GM23338 (cell line): ENCODE data around the gene PAPPA. TPM values are rescaled to one million over a fixed set of nuclear protein-coding genes. Genes with fewer than 3 reads are reported as not detected.

Experiments
- ATAC-seq: fragments of 200-7000 bp; cut with Tn5 transposase; 3 replicates; pipeline ENCODE4 v1.9.1; 2020
- DNase-seq: peaks from one replicate; pipeline ENCODE4 v3.0.0-alpha.2; 2015; ENCODE audit warnings: low spot score
- H2AFZ ChIP-seq: fragments of 200-600 bp; sonication (generic); 2 replicates; pipeline ENCODE4 v1.8.0; 2016; ENCODE audit warnings: antibody characterized with exemption, mild to moderate bottlenecking, moderate library complexity
- H3F3A ChIP-seq: fragments of 200-600 bp; sonication (generic); replicated peaks from 2 replicates; pipeline ENCODE4 v1.8.0; 2017; ENCODE audit warnings: antibody characterized with exemption, mixed run types, low read depth
- H3K27ac ChIP-seq: fragments of 200-600 bp; sonication (generic); 2 replicates; pipeline ENCODE4 v1.6.1; 2016; ENCODE audit warnings: low read depth
- H3K27me3 ChIP-seq: fragments of 200-600 bp; sonication (generic); 2 replicates; pipeline ENCODE4 v1.8.0; 2016; ENCODE audit warnings: mild to moderate bottlenecking, mixed run types, moderate library complexity; ENCODE audit not compliant: insufficient read depth
- H3K36me3 ChIP-seq: fragments of 200-600 bp; sonication (generic); 2 replicates; pipeline ENCODE4 v1.8.0; 2016; ENCODE audit warnings: mild to moderate bottlenecking; ENCODE audit not compliant: insufficient read depth
- H3K4me1 ChIP-seq: fragments of 200-600 bp; sonication (generic); 2 replicates; pipeline ENCODE4 v1.8.0; 2016; ENCODE audit warnings: mild to moderate bottlenecking, moderate library complexity; ENCODE audit not compliant: insufficient read depth
- H3K4me2 ChIP-seq: fragments of 200-600 bp; sonication (generic); 2 replicates; pipeline ENCODE4 v1.7.1; 2017; ENCODE audit warnings: mixed run types
- H3K4me3 ChIP-seq: fragments of 200-600 bp; sonication (generic); 2 replicates; pipeline ENCODE4 v1.6.1; 2016; ENCODE audit warnings: mixed run types
- H3K79me2 ChIP-seq: fragments of 200-600 bp; sonication (generic); replicated peaks from 2 replicates; pipeline ENCODE4 v1.8.0; 2017; ENCODE audit warnings: mild to moderate bottlenecking; ENCODE audit not compliant: insufficient read depth
- H3K9me2 ChIP-seq: fragments of 200-600 bp; sonication (generic); 2 replicates; pipeline ENCODE4 v1.8.0; 2017; ENCODE audit not compliant: insufficient read depth
- H4K20me1 ChIP-seq: fragments of 200-600 bp; sonication (generic); replicated peaks from 2 replicates; pipeline ENCODE4 v1.8.0; 2017; ENCODE audit warnings: mild to moderate bottlenecking; ENCODE audit not compliant: insufficient read depth
- H3K27ac Mint-ChIP-seq: 2 replicates; pipeline ENCODE4 v1.8.0; 2020; ENCODE audit warnings: inconsistent platforms, mild to moderate bottlenecking, moderate library complexity, mixed read lengths
- H3K27me3 Mint-ChIP-seq: 3 replicates; pipeline ENCODE4 v1.8.0; 2022; ENCODE audit warnings: low read depth, mild to moderate bottlenecking, moderate library complexity, mixed read lengths, inconsistent platforms; ENCODE audit not compliant: insufficient read depth, poor library complexity
- H3K36me3 Mint-ChIP-seq: 3 replicates; pipeline ENCODE4 v1.8.0; 2021; ENCODE audit warnings: low read depth, mild to moderate bottlenecking, inconsistent platforms, moderate library complexity, mixed read lengths
- H3K4me1 Mint-ChIP-seq: 3 replicates; pipeline ENCODE4 v1.8.0; 2020; ENCODE audit warnings: mild to moderate bottlenecking, inconsistent platforms, mixed read lengths
- H3K4me3 Mint-ChIP-seq: 3 replicates; pipeline ENCODE4 v1.8.0; 2021; ENCODE audit warnings: moderate library complexity, mild to moderate bottlenecking, inconsistent platforms, mixed read lengths
- H3K9me3 Mint-ChIP-seq: 3 replicates; pipeline ENCODE4 v1.8.0; 2020; ENCODE audit warnings: moderate library complexity, mild to moderate bottlenecking, inconsistent platforms, mixed read lengths
- CREB1 ChIP-seq: fragments of 250-450 bp; sonication (Bioruptor Pico); IDR thresholded peaks from 2 replicates; pipeline ENCODE4 v1.5.0; 2020; ENCODE audit warnings: low read depth, mild to moderate bottlenecking, moderate library complexity
- EZH2 ChIP-seq: fragments of 200-600 bp; sonication (generic); IDR thresholded peaks from one replicate; pipeline ENCODE4 v1.8.0; 2017; ENCODE audit warnings: antibody characterized with exemption, mild to moderate bottlenecking, low read depth; ENCODE audit not compliant: unreplicated experiment
- EZH2phosphoT487 ChIP-seq: fragments of 200-600 bp; sonication (generic); IDR thresholded peaks from one replicate; pipeline ENCODE4 v1.8.1; 2018; ENCODE audit warnings: antibody characterized with exemption; ENCODE audit not compliant: unreplicated experiment
- JUNB ChIP-seq: IDR thresholded peaks from one replicate; pipeline ENCODE4 v1.6.1; 2016; ENCODE audit warnings: antibody characterized with exemption; ENCODE audit not compliant: unreplicated experiment
- NANOG ChIP-seq: IDR thresholded peaks from 2 replicates; pipeline ENCODE4 v1.6.1; 2016; ENCODE audit warnings: antibody characterized with exemption, borderline replicate concordance
- POLR2AphosphoS5 ChIP-seq: IDR thresholded peaks from 2 replicates; pipeline ENCODE4 v1.6.1; 2016; ENCODE audit warnings: antibody characterized with exemption, low read depth
- STAT1 ChIP-seq: IDR thresholded peaks from one replicate; pipeline ENCODE4 v1.6.1; 2016; ENCODE audit warnings: antibody characterized with exemption; ENCODE audit not compliant: unreplicated experiment
- ZNF114 ChIP-seq: fragments of 250-450 bp; sonication (Bioruptor Pico); IDR thresholded peaks from 2 replicates; pipeline ENCODE4 v1.5.0; 2020; ENCODE audit warnings: mild to moderate bottlenecking, moderate library complexity
- ZNF331 ChIP-seq: fragments of 250-450 bp; sonication (Bioruptor Pico); IDR thresholded peaks from 2 replicates; pipeline ENCODE4 v1.5.0; 2020; ENCODE audit warnings: low read depth, mild to moderate bottlenecking, moderate library complexity
- polyA plus RNA-seq: library from polyadenylated mRNA; unstranded; fragments of >200 nt; fragmentation: Nextera tagmentation; extraction: Ambion mirVana; gene quantifications from 2 replicates; pipeline ENCODE4 v1.2.1, GENCODE V29; 2016
- total RNA-seq: library from RNA; depleted of rRNA; stranded (reverse); fragments of >200 nt; shearing (Covaris generic); gene quantifications from 2 replicates; pipeline ENCODE4 v1.2.3, GENCODE V29; 2014
- TF ChIP-seq, protein P1 (sequence below), 2 experiments: fragments of 200-600 bp in 1 of 2; sonication (generic) in 1 of 2; conservative IDR thresholded peaks; 2 replicates each; pipeline versions ENCODE4 v1.5.1 to v1.6.1; 2016 to 2017; ENCODE audit warnings: antibody characterized with exemption in 2 of 2, low read depth in 2 of 2, mild to moderate bottlenecking in 2 of 2, moderate library complexity in 1 of 2
- TF ChIP-seq, protein P2 (sequence below): IDR thresholded peaks from one replicate; pipeline ENCODE4 v1.6.1; 2018; ENCODE audit warnings: antibody characterized with exemption; ENCODE audit not compliant: unreplicated experiment
- TF ChIP-seq, protein P3 (sequence below): fragments of 250-450 bp; sonication (Bioruptor Pico); IDR thresholded peaks from 2 replicates; pipeline ENCODE4 v1.5.0; 2020; ENCODE audit warnings: mild to moderate bottlenecking, moderate library complexity
- TF ChIP-seq, protein P4 (sequence below): IDR thresholded peaks from 2 replicates; pipeline ENCODE4 v1.6.1; 2016; ENCODE audit warnings: antibody characterized with exemption

The PAPPA gene
- total and polyA plus RNA-seq, 2 experiments from 2014 or later: 0.38 to 0.66 TPM

DNA sequence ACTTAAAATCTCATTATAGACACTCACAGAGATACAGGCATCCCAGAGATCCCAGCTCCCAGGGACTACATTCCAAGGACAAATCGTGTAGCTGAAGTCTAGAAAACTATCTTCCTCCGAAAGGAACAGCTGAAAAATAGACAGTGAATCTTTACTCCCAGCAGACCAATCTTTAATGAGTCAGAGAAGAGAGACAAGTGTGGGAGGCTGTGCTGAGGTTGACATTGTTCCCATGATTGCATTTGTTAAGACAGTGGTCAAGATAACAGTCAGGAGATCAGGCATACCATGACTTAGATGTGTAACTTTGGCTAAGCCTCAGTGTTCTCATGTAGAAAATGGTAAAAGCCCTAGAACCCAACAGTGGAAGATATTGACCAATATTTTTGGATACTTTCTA is 120.7 kb downstream of the PAPPA start:
- Mint-ChIP-seq H3K27me3 (peaks cover 77% of the 10 kb centered on the region), H3K27ac (no peak overlapping the region), H3K9me3 (no peaks in the 10 kb centered on the region), H3K4me1 (peaks cover 59% of the 10 kb centered on the region), H3K4me3 (no peak overlapping the region), H3K36me3 (no peaks in the 10 kb centered on the region)
- Histone ChIP-seq H3K79me2 (no peaks in the 10 kb centered on the region), H3K36me3 (no peaks in the 10 kb centered on the region), H4K20me1 (no peaks in the 10 kb centered on the region), H3K27ac (no peak overlapping the region), H2AFZ (no peak overlapping the region), H3K27me3 (peaks cover 90% of the 10 kb centered on the region), H3K4me1 (peaks cover 50% of the 10 kb centered on the region), H3F3A (0 out of 2 replicates have a peak, but pooled peaks cover 5% of the 10 kb centered on the region), H3K4me3 (no peak overlapping the region), H3K9me2 (no peaks in the 10 kb centered on the region), H3K4me2 (no peak overlapping the region)
- DNase-seq (no peak), ATAC-seq (no peak)
- no peak for TF ChIP-seq EZH2
- TF ChIP-seq ZNF331 (CRISPR knock-in tag): no peak
- TF ChIP-seq, protein P1, sequence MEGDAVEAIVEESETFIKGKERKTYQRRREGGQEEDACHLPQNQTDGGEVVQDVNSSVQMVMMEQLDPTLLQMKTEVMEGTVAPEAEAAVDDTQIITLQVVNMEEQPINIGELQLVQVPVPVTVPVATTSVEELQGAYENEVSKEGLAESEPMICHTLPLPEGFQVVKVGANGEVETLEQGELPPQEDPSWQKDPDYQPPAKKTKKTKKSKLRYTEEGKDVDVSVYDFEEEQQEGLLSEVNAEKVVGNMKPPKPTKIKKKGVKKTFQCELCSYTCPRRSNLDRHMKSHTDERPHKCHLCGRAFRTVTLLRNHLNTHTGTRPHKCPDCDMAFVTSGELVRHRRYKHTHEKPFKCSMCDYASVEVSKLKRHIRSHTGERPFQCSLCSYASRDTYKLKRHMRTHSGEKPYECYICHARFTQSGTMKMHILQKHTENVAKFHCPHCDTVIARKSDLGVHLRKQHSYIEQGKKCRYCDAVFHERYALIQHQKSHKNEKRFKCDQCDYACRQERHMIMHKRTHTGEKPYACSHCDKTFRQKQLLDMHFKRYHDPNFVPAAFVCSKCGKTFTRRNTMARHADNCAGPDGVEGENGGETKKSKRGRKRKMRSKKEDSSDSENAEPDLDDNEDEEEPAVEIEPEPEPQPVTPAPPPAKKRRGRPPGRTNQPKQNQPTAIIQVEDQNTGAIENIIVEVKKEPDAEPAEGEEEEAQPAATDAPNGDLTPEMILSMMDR (conservative IDR thresholded peaks at IDR 0.05; ENCODE audit: low read depth in 2 of 2): no peak
- TF ChIP-seq EZH2phosphoT487: no peak
- TF ChIP-seq STAT1: no peak
- TF ChIP-seq POLR2AphosphoS5: no peak
- TF ChIP-seq JUNB: no peak
- no peak for TF ChIP-seq CREB1 (CRISPR knock-in tag)
- TF ChIP-seq, protein P2, sequence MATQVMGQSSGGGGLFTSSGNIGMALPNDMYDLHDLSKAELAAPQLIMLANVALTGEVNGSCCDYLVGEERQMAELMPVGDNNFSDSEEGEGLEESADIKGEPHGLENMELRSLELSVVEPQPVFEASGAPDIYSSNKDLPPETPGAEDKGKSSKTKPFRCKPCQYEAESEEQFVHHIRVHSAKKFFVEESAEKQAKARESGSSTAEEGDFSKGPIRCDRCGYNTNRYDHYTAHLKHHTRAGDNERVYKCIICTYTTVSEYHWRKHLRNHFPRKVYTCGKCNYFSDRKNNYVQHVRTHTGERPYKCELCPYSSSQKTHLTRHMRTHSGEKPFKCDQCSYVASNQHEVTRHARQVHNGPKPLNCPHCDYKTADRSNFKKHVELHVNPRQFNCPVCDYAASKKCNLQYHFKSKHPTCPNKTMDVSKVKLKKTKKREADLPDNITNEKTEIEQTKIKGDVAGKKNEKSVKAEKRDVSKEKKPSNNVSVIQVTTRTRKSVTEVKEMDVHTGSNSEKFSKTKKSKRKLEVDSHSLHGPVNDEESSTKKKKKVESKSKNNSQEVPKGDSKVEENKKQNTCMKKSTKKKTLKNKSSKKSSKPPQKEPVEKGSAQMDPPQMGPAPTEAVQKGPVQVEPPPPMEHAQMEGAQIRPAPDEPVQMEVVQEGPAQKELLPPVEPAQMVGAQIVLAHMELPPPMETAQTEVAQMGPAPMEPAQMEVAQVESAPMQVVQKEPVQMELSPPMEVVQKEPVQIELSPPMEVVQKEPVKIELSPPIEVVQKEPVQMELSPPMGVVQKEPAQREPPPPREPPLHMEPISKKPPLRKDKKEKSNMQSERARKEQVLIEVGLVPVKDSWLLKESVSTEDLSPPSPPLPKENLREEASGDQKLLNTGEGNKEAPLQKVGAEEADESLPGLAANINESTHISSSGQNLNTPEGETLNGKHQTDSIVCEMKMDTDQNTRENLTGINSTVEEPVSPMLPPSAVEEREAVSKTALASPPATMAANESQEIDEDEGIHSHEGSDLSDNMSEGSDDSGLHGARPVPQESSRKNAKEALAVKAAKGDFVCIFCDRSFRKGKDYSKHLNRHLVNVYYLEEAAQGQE: no peak
- TF ChIP-seq NANOG: no peak
- TF ChIP-seq, protein P3, sequence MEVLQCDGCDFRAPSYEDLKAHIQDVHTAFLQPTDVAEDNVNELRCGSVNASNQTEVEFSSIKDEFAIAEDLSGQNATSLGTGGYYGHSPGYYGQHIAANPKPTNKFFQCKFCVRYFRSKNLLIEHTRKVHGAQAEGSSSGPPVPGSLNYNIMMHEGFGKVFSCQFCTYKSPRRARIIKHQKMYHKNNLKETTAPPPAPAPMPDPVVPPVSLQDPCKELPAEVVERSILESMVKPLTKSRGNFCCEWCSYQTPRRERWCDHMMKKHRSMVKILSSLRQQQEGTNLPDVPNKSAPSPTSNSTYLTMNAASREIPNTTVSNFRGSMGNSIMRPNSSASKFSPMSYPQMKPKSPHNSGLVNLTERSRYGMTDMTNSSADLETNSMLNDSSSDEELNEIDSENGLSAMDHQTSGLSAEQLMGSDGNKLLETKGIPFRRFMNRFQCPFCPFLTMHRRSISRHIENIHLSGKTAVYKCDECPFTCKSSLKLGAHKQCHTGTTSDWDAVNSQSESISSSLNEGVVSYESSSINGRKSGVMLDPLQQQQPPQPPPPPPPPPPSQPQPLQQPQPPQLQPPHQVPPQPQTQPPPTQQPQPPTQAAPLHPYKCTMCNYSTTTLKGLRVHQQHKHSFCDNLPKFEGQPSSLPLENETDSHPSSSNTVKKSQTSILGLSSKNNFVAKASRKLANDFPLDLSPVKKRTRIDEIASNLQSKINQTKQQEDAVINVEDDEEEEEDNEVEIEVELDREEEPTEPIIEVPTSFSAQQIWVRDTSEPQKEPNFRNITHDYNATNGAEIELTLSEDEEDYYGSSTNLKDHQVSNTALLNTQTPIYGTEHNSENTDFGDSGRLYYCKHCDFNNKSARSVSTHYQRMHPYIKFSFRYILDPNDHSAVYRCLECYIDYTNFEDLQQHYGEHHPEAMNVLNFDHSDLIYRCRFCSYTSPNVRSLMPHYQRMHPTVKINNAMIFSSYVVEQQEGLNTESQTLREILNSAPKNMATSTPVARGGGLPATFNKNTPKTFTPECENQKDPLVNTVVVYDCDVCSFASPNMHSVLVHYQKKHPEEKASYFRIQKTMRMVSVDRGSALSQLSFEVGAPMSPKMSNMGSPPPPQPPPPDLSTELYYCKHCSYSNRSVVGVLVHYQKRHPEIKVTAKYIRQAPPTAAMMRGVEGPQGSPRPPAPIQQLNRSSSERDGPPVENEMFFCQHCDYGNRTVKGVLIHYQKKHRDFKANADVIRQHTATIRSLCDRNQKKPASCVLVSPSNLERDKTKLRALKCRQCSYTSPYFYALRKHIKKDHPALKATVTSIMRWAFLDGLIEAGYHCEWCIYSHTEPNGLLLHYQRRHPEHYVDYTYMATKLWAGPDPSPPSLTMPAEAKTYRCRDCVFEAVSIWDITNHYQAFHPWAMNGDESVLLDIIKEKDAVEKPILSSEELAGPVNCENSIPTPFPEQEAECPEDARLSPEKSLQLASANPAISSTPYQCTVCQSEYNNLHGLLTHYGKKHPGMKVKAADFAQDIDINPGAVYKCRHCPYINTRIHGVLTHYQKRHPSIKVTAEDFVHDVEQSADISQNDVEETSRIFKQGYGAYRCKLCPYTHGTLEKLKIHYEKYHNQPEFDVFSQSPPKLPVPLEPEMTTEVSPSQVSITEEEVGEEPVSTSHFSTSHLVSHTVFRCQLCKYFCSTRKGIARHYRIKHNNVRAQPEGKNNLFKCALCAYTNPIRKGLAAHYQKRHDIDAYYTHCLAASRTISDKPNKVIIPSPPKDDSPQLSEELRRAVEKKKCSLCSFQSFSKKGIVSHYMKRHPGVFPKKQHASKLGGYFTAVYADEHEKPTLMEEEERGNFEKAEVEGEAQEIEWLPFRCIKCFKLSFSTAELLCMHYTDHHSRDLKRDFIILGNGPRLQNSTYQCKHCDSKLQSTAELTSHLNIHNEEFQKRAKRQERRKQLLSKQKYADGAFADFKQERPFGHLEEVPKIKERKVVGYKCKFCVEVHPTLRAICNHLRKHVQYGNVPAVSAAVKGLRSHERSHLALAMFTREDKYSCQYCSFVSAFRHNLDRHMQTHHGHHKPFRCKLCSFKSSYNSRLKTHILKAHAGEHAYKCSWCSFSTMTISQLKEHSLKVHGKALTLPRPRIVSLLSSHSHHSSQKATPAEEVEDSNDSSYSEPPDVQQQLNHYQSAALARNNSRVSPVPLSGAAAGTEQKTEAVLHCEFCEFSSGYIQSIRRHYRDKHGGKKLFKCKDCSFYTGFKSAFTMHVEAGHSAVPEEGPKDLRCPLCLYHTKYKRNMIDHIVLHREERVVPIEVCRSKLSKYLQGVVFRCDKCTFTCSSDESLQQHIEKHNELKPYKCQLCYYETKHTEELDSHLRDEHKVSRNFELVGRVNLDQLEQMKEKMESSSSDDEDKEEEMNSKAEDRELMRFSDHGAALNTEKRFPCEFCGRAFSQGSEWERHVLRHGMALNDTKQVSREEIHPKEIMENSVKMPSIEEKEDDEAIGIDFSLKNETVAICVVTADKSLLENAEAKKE (CRISPR knock-in tag): no peak
- no peak for TF ChIP-seq ZNF114 (CRISPR knock-in tag)
- TF ChIP-seq, protein P4, sequence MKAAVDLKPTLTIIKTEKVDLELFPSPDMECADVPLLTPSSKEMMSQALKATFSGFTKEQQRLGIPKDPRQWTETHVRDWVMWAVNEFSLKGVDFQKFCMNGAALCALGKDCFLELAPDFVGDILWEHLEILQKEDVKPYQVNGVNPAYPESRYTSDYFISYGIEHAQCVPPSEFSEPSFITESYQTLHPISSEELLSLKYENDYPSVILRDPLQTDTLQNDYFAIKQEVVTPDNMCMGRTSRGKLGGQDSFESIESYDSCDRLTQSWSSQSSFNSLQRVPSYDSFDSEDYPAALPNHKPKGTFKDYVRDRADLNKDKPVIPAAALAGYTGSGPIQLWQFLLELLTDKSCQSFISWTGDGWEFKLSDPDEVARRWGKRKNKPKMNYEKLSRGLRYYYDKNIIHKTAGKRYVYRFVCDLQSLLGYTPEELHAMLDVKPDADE: no peak
